GM12878 (cell line): ENCODE results near the gene BTBD9. TPM values are rescaled to one million over a fixed set of nuclear protein-coding genes. Genes with fewer than 3 reads are reported as not detected.

ENCODE experiments used
- ATAC-seq: fragments of 200-7000 bp; cut with Tn5 transposase; 3 replicates; pipeline ENCODE4 v1.9.1; 2020; ENCODE audit warnings: mild to moderate bottlenecking, moderate library complexity
- BruUV-seq: library from RNA; stranded (reverse); fragments of 400-500 nt; replicated peaks from 2 replicates; lab custom pipeline; 2021; lab: Mats Ljungman, UMichigan
- CTCF ChIA-PET: fragments of 300-600 bp; sonication (Branson Sonifier 250); formaldehyde crosslinking; extraction: SDS; loops from one replicate; lab custom pipeline; 2021; ENCODE audit warnings: inconsistent platforms; lab: Yijun Ruan, JAX
- POLR2A ChIA-PET: fragments of 350-600 bp; formaldehyde crosslinking; extraction: SDS; loops from one replicate; lab custom pipeline; 2021; ENCODE audit warnings: inconsistent platforms; lab: Charles Lee
- RAD21 ChIA-PET: fragments of 300-600 bp; sonication (Branson Sonifier 250); formaldehyde crosslinking; loops from one replicate; lab custom pipeline; 2023; ENCODE audit warnings: antibody characterized with exemption; ENCODE audit not compliant: unreplicated experiment; lab: Charles Lee
- SMC1A ChIA-PET: fragments of 300-600 bp; sonication (Branson Sonifier 250); formaldehyde crosslinking; loops from one replicate; lab custom pipeline; 2023; ENCODE audit not compliant: unreplicated experiment, uncharacterized antibody; lab: Charles Lee
- DNase-seq: peaks from one replicate; pipeline ENCODE4 v3.0.0-alpha.2; 2011; ENCODE audit warnings: low read depth, low spot score
- FAIRE-seq: peaks from 3 replicates; lab custom pipeline; 2011; peaks lifted over from hg19 to GRCh38; lab: Jason Lieb, UNC
- H2AFZ ChIP-seq: 2 replicates; pipeline ENCODE4 v1.6.0; 2011; ENCODE audit warnings: low read depth, low read length, control low read depth; ENCODE audit not compliant: control insufficient read depth
- H3K27ac ChIP-seq: 2 replicates; pipeline ENCODE4 v1.5.1; 2011; ENCODE audit warnings: control low read depth; ENCODE audit not compliant: control insufficient read depth, insufficient read depth
- H3K27me3 ChIP-seq, 2 experiments: replicated peaks in 1 of 2; 2 replicates each; pipeline versions ENCODE4 v1.6.0 to v1.6.1; 2011; ENCODE audit warnings: low read length in 1 of 2; ENCODE audit not compliant: control insufficient read depth in 2 of 2, insufficient read depth in 2 of 2
- H3K36me3 ChIP-seq, 2 experiments: 2 replicates each; pipeline ENCODE4 v1.5.1; 2011; ENCODE audit warnings: low read length in 1 of 2; ENCODE audit not compliant: control insufficient read depth in 2 of 2, insufficient read depth in 2 of 2
- H3K4me1 ChIP-seq: 2 replicates; pipeline ENCODE4 v1.6.1; 2011; ENCODE audit warnings: mild to moderate bottlenecking, low read length, moderate library complexity, mixed read lengths; ENCODE audit not compliant: control insufficient read depth, insufficient read depth
- H3K4me2 ChIP-seq: 2 replicates; pipeline ENCODE4 v1.6.0; 2011; ENCODE audit warnings: control low read depth; ENCODE audit not compliant: control insufficient read depth, insufficient read depth
- H3K4me3 ChIP-seq: fragments of 200-600 bp; sonication (generic); 2 replicates; pipeline ENCODE4 v1.5.1; 2016
- H3K79me2 ChIP-seq: 2 replicates; pipeline ENCODE4 v1.6.0; 2011; ENCODE audit warnings: low read length; ENCODE audit not compliant: control insufficient read depth, insufficient read depth
- H3K9ac ChIP-seq: 2 replicates; pipeline ENCODE4 v1.8.0; 2011; ENCODE audit warnings: low read length, control low read depth, mixed read lengths; ENCODE audit not compliant: control insufficient read depth, insufficient read depth
- H3K9me3 ChIP-seq: replicated peaks from 3 replicates; pipeline ENCODE4 v1.5.1; 2011; ENCODE audit warnings: mild to moderate bottlenecking, low read length; ENCODE audit not compliant: control insufficient read depth, insufficient read depth
- H4K20me1 ChIP-seq: 2 replicates; pipeline ENCODE4 v1.6.0; 2011; ENCODE audit not compliant: control insufficient read depth, insufficient read depth
- GABPA ChIP-seq: IDR thresholded peaks from 2 replicates; pipeline ENCODE4 v1.6.1; 2014; ENCODE audit warnings: antibody characterized with exemption, low read depth, mild to moderate bottlenecking, inconsistent platforms
- MTA2 ChIP-seq: fragments of 450-650 bp; IDR thresholded peaks from 2 replicates; pipeline ENCODE4 v1.6.1; 2016; ENCODE audit warnings: low read depth, mild to moderate bottlenecking, moderate library complexity
- MYB ChIP-seq: fragments of 150-350 bp; IDR thresholded peaks from 2 replicates; pipeline ENCODE4 v1.6.1; 2014; ENCODE audit warnings: mild to moderate bottlenecking, low read depth, low read length, borderline replicate concordance
- NFIC ChIP-seq: IDR thresholded peaks from 2 replicates; pipeline ENCODE4 v1.6.1; 2012; ENCODE audit warnings: low read depth, mild to moderate bottlenecking, inconsistent platforms, low read length, moderate library complexity
- PAX5 ChIP-seq: IDR thresholded peaks from 2 replicates; pipeline ENCODE4 v1.6.1; 2011; ENCODE audit warnings: low read depth, low read length, borderline replicate concordance
- SPI1 ChIP-seq: IDR thresholded peaks from 2 replicates; pipeline ENCODE4 v1.6.1; 2011; ENCODE audit warnings: low read depth, mild to moderate bottlenecking, low read length, moderate library complexity, borderline replicate concordance; ENCODE audit not compliant: insufficient read depth
- STAT3 ChIP-seq: IDR thresholded peaks from 2 replicates; pipeline ENCODE4 v1.6.1; 2011; ENCODE audit warnings: low read depth, low read length, improper control_type of control experiment
- TCF12 ChIP-seq: IDR thresholded peaks from 2 replicates; pipeline ENCODE4 v1.6.1; 2011; ENCODE audit warnings: low read depth, mild to moderate bottlenecking, low read length
- YBX1 ChIP-seq: fragments of 450-650 bp; IDR thresholded peaks from 2 replicates; pipeline ENCODE4 v1.6.1; 2016; ENCODE audit warnings: antibody characterized with exemption
- ZBED1 ChIP-seq: IDR thresholded peaks from 2 replicates; pipeline ENCODE4 v1.6.1; 2016; ENCODE audit warnings: borderline replicate concordance
- ZNF592 ChIP-seq: fragments of 450-650 bp; IDR thresholded peaks from 2 replicates; pipeline ENCODE4 v1.6.1; 2017; ENCODE audit warnings: mild to moderate bottlenecking, moderate library complexity
- WGBS: methylation state at CpG from one replicate; pipeline ENCODE4 v1.1.6; 2016; ENCODE audit warnings: low lambda C conversion rate; ENCODE audit not compliant: insufficient replicate concordance, insufficient coverage; ENCODE audit errors: missing lambda C conversion rate; 5-methylcytosine and 5-hydroxymethylcytosine counted together
- in situ Hi-C: fragments of 300-500 bp; cut with MboI; formaldehyde crosslinking; loops from 9 replicates; pipeline ENCODE4 v1.14.3; 2018; ENCODE audit warnings: mixed read lengths
- intact Hi-C: fragments of 100-400 bp; cut with micrococcal nuclease; formaldehyde crosslinking; loops from one replicate; pipeline ENCODE4 v1.14.2; 2022; ENCODE audit not compliant: unreplicated experiment
- polyA plus RNA-seq, 11 experiments: library from polyadenylated mRNA; depleted of rRNA in 4 of 11; unstranded in 6 of 11; stranded (reverse) in 5 of 11; fragments of >200 nt; fragmentation: Nextera tagmentation in 4 of 11; fragmentation: Illumina TruSeq in 1 of 11; extraction: Ambion mirVana in 4 of 11; extraction: Trizol in 1 of 11; gene quantifications; 1 replicate in 1 of 11; 2 replicates in 10 of 11; pipeline versions ENCODE4 v1.2.1 to v1.2.3, GENCODE V29; 2011 to 2016; ENCODE audit warnings: inconsistent platforms in 2 of 11, missing spikeins in 2 of 11, low read depth in 1 of 11
- total RNA-seq, 4 experiments: library from RNA; depleted of rRNA in 3 of 4; stranded (reverse); fragments of >200 nt in 3 of 4; fragmentation: Illumina TruSeq in 1 of 4; extraction: Trizol in 1 of 4; gene quantifications; 2 replicates each; pipeline versions ENCODE4 v1.2.1 to v1.2.3, GENCODE V29; 2013 to 2021
- TF ChIP-seq, protein P1 (sequence below): fragments of 450-650 bp; IDR thresholded peaks from 2 replicates; pipeline ENCODE4 v1.6.1; 2014; ENCODE audit warnings: mild to moderate bottlenecking
- TF ChIP-seq, protein P2 (sequence below): IDR thresholded peaks from 2 replicates; pipeline ENCODE4 v1.6.1; 2011; ENCODE audit warnings: borderline replicate concordance, low read depth, mild to moderate bottlenecking, moderate library complexity, low read length; ENCODE audit not compliant: insufficient read depth, poor library complexity, severe bottlenecking
- TF ChIP-seq, protein P3 (sequence below): fragments of 450-650 bp; formaldehyde crosslinking; IDR thresholded peaks from 2 replicates; pipeline ENCODE4 v1.4.0; 2020; ENCODE audit warnings: mild to moderate bottlenecking, moderate library complexity

BTBD9 gene
- total and polyA plus RNA-seq, 10 of the 15 experiments (the other 5 are each of a cell fraction or from before 2014, with no cell fraction given) = 0.22 to 8.6 (median 4.6) TPM

DNA sequence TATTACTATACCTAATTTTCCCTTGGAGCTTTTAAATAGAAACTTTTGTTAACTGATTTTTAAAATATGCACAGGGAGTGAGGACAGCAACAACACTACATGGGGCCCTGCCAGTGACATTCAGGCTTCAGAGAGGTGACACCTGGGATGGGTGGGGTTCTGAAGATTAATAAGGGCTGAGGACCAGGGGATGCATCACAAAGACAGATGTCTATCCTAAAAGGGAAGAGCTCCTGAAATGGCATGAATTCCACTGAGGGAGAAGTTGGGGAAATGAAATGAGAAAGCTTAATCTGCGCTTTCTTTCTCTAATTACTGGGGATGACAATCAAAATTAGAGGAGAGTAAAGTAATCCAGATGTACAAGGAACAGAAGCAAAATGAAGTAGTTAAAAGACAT is 162.8 kb downstream of the BTBD9 start:
- Histone ChIP-seq H3K4me2 (no peak overlapping the region), H3K27me3 (no peaks in the 10 kb centered on the region), H4K20me1 (no peaks in the 10 kb centered on the region), H3K9me3 (no peaks in the 10 kb centered on the region), H3K36me3 (no peaks in the 10 kb centered on the region), H3K27ac (no peak overlapping the region), H3K79me2 (no peaks in the 10 kb centered on the region), H3K4me3 (no peak overlapping the region), H3K9ac (no peak overlapping the region), H3K4me1 (no peaks in the 10 kb centered on the region), H2AFZ (no peak overlapping the region)
- ChIA-PET SMC1A (interaction anchor here (0.7 to 2.5 kb wide), 4 partner anchors 10 to 93 kb away, joined by 3 to 11 read pairs (median 4); no protein-coding TSS in a partner anchor), POLR2A (no interaction called here), RAD21 (no interaction called here), CTCF (interaction anchor here (0.6 to 2.1 kb wide), 5 partner anchors 10 to 321 kb away, joined by 3 to 6 read pairs (median 3); no protein-coding TSS in a partner anchor)
- BruUV-seq = no TSS peak
- WGBS = 95% methylated on average over 1 of the region's 1 CpG
- FAIRE-seq = no peak
- intact Hi-C loops = no loop called here
- no peak for ATAC-seq
- DNase-seq = no peak
- in situ Hi-C loops = no loop called here
- TF ChIP-seq STAT3 (no peak), PAX5 (no peak), MYB (no peak), SPI1 (no peak), MTA2 (no peak), ZNF592 (no peak), ZBED1 (no peak), NFIC (no peak), TCF12 (no peak), YBX1 (no peak), GABPA (no peak)
- TF ChIP-seq, protein P1, sequence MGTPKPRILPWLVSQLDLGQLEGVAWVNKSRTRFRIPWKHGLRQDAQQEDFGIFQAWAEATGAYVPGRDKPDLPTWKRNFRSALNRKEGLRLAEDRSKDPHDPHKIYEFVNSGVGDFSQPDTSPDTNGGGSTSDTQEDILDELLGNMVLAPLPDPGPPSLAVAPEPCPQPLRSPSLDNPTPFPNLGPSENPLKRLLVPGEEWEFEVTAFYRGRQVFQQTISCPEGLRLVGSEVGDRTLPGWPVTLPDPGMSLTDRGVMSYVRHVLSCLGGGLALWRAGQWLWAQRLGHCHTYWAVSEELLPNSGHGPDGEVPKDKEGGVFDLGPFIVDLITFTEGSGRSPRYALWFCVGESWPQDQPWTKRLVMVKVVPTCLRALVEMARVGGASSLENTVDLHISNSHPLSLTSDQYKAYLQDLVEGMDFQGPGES = no peak
- TF ChIP-seq, protein P2, sequence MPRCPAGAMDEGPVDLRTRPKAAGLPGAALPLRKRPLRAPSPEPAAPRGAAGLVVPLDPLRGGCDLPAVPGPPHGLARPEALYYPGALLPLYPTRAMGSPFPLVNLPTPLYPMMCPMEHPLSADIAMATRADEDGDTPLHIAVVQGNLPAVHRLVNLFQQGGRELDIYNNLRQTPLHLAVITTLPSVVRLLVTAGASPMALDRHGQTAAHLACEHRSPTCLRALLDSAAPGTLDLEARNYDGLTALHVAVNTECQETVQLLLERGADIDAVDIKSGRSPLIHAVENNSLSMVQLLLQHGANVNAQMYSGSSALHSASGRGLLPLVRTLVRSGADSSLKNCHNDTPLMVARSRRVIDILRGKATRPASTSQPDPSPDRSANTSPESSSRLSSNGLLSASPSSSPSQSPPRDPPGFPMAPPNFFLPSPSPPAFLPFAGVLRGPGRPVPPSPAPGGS = no peak
- TF ChIP-seq, protein P3, sequence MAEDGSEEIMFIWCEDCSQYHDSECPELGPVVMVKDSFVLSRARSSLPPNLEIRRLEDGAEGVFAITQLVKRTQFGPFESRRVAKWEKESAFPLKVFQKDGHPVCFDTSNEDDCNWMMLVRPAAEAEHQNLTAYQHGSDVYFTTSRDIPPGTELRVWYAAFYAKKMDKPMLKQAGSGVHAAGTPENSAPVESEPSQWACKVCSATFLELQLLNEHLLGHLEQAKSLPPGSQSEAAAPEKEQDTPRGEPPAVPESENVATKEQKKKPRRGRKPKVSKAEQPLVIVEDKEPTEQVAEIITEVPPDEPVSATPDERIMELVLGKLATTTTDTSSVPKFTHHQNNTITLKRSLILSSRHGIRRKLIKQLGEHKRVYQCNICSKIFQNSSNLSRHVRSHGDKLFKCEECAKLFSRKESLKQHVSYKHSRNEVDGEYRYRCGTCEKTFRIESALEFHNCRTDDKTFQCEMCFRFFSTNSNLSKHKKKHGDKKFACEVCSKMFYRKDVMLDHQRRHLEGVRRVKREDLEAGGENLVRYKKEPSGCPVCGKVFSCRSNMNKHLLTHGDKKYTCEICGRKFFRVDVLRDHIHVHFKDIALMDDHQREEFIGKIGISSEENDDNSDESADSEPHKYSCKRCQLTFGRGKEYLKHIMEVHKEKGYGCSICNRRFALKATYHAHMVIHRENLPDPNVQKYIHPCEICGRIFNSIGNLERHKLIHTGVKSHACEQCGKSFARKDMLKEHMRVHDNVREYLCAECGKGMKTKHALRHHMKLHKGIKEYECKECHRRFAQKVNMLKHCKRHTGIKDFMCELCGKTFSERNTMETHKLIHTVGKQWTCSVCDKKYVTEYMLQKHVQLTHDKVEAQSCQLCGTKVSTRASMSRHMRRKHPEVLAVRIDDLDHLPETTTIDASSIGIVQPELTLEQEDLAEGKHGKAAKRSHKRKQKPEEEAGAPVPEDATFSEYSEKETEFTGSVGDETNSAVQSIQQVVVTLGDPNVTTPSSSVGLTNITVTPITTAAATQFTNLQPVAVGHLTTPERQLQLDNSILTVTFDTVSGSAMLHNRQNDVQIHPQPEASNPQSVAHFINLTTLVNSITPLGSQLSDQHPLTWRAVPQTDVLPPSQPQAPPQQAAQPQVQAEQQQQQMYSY (CRISPR knock-in tag) = no peak
